DMS114 treated with DMSO at 0.1 percent for 48 hours (cell line): Measurements from ENCODE around the gene UNKL.

ENCODE experiments used
- DNase-seq: peaks from one replicate; lab custom pipeline; 2025; ENCODE audit not compliant: unreplicated experiment; lab: John Stamatoyannopoulos, UW

The UNKL gene

GRCh38 chr16:1414532-1415260, at the start of gene UNKL:
Gene UNKL, minus strand, starts transcription at chr16:1414704. Its CDS starts 13 bp downstream, at chr16:1414691.
- no peak for DNase-seq

- DNase-seq, result no peak
Observed at GRCh38 chr16:1461146-1461545, 46.6 kb upstream of the UNKL start.

- DNase-seq, result no peak
Observed at GRCh38 chr16:1460602-1461138, 46.2 kb upstream of the UNKL start.

- DNase-seq, result no peak
Observed at GRCh38 chr16:1459967-1460366, 45.5 kb upstream of the UNKL start.

- DNase-seq, result no peak
Observed at GRCh38 chr16:1458977-1459341, 44.5 kb upstream of the UNKL start.

GRCh38 chr16:1458336-1458976, 44.0 kb upstream of the UNKL start:
- no peak for DNase-seq

- no peak for DNase-seq
Observed at GRCh38 chr16:1457489-1458245, 43.2 kb upstream of the UNKL start.

- DNase-seq, result no peak
Observed at GRCh38 chr16:1456951-1457350, 42.4 kb upstream of the UNKL start.

GRCh38 chr16:1455190-1456171, 41.0 kb upstream of the UNKL start:
- DNase-seq, result no peak

- DNase-seq, result no peak
Observed at GRCh38 chr16:1454561-1454960, 40.1 kb upstream of the UNKL start.

GRCh38 chr16:1453316-1453715, 38.8 kb upstream of the UNKL start:
- DNase-seq, result no peak

GRCh38 chr16:1452530-1452929, 38.0 kb upstream of the UNKL start:
- DNase-seq, result no peak

- DNase-seq, result no peak
Observed at GRCh38 chr16:1451702-1452392, 37.3 kb upstream of the UNKL start.

GRCh38 chr16:1450841-1451240, 36.3 kb upstream of the UNKL start:
- DNase-seq, result no peak

GRCh38 chr16:1450218-1450617, 35.7 kb upstream of the UNKL start:
- DNase-seq, result no peak

GRCh38 chr16:1449201-1449788, 34.8 kb upstream of the UNKL start:
- no peak for DNase-seq

GRCh38 chr16:1448536-1449116, 34.1 kb upstream of the UNKL start:
- no peak for DNase-seq

GRCh38 chr16:1447965-1448364, 33.5 kb upstream of the UNKL start:
- DNase-seq, result no peak
